Fibroblast of the conjunctiva (primary cell): ENCODE results near the gene HACL1.
A peak's percentile ranks its signal among the peaks of the same experiment; 100 is the strongest.
"Not testable (repeated sequence)": the region's sequence is repeated elsewhere in the genome, so short reads cannot be mapped to it uniquely, and the experiment has no call there.

Experiments used
- DNase-seq: peaks from one replicate; pipeline ENCODE4 v3.0.0-alpha.2; 2010; ENCODE audit warnings: low read depth

The HACL1 gene

DNA sequence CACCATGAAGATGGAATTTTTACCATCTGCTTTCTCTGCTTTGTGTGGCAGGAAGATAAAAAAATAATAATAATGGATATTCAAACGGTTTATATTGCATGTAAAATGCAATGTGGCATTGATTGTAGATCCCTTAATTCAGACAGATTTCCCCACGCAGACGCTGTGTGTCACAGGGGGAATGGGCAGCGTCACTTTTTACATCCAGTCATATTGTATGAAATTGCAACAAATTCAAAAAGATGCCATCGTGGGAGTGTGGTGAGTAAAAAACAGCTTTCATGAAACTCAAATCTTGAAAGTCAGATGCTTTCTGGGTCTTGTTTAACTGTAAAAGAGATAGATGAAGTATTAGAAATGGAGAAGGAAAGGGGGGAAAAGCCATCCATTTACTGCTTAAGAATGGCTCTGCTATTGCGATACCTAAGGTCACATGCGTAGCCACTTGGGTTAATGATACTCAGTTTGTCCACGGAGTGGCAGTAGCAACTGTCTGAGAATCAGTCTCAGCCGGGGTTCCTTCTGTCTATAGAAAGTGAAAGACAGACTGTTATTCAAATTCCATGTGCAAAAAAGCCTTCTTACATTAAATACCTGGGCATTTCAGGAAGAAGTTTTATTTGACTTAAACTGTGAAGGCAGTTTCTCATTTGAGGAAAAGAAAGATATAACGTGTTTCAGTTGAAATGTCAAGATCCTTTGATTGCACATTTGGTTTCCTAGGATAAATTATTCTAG lies 28.7 kb upstream of the HACL1 start:
- DNase-seq = peak; percentile 82

DNA sequence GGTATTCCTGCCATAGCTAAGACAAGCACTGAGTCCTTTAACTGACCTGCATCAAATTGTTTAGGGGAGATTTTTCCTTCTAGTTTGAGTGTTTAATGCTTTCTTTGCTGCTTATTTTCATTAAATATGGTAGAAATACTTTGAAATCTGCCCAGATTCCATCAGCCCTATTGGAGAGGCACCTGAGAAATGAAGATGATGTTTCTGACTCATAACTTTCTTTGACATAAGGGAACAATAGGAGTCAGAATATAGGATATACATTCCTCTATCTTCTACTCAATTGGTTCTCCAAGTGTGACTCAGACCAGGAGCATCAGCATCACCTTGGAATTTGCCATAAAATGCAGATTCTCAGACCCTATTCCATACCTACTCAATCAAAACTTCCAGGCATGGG lies 27.6 kb upstream of the HACL1 start:
- no peak for DNase-seq

DNA sequence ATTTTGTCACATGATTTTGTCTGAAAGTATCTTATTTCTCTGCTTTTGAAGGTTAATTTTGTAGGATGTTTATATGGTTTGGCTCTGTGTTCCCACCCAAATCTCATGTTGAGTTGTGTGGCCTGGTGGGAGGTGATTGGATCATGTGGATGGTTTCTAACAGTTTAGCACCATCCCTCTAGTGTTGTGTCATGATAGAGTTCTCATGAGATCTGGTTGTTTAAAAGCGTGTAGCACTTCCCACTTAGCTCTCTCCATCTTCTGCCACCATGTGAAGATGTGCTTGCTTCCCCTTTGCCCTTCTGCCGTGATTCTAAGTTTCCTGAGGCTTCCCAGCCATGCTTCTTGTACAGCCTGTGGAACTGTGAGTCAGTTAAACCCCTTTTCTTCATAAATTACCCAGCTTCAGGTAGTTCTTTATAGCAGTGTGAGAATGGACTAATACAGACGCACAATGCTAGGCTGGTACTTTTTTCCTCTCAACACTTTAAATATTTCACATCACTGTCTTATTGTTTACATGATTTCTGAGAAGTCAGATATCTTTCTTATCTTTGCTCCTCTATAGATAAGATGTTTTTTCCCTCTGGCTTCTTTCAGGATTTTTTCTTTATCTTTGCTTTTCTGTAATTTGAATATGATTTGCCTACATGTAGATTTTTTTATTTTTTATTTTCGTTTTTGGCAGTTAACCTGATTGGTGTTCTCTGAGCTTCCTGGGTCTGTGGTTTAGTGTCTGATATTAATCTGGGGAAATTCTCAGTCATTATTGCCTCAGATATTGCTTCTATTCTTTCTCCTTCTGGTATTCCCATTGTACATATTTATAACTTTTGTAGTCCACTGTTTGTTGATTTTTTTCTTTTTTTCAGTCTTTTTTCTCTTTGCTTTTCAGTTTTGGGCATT lies 22.4 kb upstream of the HACL1 start:
- DNase-seq = no peak

DNA sequence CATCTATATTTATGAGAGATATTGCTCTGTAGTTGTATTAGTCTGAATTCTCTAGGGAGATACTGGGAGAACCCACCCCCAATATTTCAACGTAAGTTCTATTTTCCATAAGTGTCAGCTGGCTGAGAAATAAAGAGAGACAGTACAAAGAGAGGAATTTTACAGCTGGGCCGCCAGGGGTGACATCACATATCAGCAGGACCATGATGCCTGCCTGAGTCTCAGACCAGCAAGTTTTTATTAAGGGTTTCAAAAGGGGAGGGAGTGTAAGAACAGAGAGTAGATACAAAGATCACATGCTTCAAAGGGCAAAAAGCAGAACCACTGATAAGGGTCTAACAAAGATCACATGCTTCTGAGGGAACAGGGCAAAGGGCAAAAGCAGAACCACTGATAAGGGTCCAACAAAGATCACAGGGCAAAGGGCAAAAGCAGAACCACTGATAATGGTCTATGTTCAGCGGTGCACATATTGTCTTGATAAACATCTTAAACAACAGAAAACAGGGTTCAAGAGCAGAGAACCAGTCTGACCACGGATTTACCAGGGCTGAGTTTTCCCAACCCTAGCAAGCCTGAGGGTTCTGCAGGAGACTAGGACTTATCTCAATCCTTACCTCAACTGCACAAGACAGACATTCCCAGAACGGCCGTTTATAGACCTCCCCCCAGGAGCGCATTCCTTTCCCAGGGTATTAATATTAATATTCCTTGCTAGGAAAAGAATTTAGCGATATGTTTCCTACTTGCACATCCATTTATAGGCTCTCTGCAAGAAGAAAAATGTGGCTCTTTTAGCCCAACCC lies 18.5 kb upstream of the HACL1 start:
- not testable (repeated sequence) for DNase-seq

DNA sequence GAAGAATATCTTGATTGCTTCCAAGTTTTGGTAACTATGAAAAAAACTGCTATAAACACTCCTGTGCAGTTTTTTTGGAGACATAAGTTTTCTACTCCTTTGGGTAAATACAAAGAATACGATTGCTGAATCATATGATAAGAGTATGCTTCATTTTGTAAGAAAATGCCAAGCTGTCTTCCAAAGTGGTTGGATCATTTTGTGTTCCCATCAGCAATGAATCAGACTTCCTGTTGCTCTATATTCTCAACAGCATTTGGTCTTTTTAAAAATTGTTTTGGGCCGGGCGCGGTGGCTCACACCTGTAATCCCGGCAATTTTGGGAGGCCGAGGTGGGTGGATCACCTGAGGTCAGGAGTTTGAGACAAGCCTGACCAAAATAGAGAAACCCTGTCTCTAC lies 14.7 kb upstream of the HACL1 start:
- DNase-seq = no peak

DNA sequence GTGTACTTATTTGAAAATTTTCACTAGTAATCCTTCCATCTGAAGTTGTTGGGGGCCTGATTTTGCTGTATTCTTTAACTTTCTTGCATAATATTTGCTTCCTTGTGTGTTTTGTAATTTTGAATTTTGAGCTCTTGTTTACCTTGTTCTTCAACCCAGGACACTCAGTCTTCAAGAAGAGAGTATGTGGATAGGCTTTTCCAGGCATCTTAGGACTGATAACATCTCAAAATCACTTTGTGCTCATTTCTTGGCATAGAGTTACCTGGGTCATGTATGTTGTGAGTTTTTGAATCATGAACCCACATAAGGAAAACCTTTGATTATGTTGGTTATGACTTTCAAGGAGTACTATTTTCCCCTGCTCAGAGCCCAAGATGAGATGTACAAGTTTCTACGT lies 13.6 kb upstream of the HACL1 start:
- DNase-seq = no peak

DNA sequence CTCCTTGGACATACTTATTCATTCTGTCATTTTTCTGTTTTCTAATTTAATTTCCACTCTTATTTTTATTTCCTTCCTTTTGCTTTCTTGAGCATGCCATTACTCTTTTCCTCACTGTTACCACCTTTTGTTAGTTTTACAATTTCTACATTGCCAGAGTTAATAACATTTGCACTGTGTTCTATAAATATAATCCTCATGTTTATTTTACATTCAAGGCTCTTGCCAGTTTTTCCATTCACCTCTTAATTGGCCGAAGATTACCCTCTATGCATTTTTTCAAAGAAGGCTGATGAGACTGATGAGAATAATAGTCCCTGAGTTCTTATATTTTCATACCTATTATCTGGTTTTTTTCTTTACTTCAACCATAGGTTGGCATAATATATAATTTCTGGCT lies 10.6 kb upstream of the HACL1 start:
- DNase-seq = no peak

DNA sequence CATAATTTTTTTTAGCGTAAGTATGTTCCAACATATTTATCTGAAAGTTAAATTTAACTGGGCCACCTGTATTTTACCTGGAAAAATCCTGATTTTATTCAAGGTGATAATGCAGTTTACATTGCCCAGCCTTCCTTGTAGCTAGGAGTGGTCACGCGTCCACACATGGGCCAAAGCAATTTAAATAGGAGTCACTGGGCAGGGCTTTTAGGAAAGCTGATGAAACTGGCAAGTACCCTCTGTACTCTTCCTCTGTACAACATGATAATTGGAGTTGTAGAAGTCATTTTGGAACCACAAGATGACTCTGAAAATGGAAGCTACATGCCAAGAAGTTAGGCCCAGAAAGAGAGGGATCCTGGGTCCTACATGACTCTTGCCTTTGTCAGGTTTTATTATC lies 9.6 kb upstream of the HACL1 start:
- DNase-seq = no peak

DNA sequence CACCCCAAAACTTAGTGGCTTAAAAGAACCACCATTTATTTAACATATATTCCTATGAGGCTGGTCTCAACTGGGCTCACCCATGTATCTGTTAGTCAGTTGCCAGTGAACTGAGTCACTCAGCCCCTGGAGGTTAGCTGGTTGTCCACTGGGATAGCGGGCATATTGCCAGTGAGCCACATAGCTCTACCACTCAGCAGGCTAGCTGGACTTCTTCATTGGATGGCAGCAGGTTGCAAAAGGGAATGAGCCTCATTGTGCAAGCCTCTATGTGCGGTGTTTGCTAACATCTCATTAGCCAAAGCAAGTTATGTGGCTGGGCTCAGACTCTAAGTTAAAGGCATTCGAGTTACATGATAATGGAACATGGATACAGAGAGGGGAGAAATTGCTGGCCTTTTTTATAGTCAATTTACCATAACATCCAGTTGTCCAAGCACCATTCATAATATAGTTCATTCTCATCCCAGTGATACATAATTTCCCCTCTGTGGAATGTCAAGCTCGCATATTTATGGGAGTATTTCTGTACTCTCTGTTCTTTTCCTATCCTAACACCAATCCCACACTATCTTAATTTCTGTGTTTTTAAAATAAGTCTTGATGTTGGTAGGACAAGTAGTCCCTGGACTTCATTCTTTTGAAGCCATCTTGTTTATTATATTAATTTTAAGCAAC lies 8.9 kb upstream of the HACL1 start:
- DNase-seq = no peak

DNA sequence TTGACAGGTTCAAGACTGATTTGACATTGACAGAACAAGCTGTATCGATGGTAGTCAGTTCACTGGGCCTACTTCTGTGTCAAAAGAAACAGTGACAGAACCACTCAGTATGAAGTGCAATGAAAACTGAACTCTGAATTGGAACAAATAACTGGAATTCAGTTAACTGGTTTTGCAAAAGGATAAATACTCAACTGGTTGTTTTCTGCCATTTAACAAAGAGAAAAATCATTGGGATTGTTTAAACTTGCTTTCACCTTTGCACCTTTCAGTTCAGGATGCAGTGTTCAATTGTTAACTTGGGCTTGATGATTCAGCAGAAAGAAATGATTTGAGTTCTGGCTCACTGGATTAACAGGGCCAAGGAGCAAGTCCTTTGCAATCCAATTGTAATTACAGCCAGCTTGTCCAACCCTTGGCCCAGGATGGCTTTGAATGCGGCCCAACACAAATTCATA lies 5.1 kb upstream of the HACL1 start:
- DNase-seq = peak; percentile 51

DNA sequence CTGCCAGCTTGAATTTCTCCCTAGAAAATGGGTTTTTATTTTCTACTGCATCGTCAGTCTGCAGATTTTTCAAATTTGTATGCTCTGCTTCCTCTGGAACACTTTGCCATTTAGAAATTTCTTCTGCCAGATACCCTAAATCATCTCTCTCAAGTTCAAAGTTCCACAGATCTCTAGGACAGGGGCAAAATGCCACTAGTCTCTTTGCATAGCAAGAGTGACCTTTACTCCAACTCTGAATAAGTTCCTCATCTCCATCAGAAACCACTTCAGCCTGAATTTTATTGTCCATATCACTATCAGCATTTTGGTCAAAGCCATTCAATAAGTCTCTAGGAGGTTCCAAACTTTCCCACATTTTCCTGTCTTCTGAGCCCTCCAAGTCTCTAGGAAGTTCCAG lies 3.2 kb upstream of the HACL1 start:
- DNase-seq = not testable (repeated sequence)

DNA sequence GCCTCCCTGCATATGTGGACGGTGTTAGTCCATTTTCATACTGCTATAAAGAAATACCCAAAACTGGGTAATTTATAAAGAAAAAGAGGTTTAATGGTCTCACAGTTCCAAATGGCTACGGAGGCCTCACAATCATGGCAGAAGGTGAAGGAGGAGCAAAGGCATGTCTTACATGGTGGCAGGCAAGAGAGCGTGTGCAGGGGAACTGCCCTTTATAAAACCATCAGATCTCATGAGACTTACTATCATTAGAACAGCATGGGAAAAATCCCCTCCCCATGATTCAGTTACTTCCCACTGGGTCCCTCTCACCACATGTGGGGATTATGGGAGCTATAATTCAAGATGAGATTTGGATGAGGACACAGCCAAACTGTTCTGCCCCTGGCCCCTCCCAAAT lies 1.4 kb upstream of the HACL1 start:
- not testable (repeated sequence) for DNase-seq

DNA sequence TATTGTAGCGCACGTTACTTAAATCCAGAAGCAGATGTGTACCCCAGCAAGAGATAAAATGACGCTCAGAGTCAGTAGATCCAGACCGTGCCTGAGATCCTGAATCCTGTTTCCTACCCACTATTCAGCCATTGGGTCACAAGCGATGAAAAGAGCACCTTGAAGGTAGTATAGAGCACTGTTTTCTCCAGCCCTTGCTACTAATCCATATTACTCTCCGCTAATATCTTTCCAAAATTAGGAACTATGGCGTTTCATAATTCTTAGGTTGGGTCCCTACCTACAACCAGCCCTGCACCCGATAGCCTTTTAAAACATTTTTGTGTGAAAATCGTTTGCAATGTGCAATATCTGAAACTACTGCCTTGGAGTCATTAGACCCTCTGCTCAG lies 772 bp upstream of the HACL1 start:
- DNase-seq = no peak

DNA sequence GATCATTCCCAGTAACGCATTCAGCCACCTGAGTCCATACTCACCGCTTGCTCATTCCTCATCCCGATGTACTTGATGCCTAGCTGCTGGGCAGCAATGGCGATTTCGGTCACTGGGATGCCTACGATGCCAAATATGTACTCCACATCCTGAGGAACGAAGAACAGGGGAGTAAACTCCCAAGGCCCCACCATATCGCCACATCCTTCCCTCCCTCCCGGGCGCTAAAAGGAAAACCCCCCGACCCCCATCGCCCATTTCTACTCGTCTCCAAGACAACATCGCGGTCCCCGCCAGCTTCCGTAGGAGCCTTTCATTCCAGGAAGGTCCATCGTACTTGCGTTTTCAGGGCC lies 347 bp downstream of the HACL1 start:
- DNase-seq = no peak

DNA sequence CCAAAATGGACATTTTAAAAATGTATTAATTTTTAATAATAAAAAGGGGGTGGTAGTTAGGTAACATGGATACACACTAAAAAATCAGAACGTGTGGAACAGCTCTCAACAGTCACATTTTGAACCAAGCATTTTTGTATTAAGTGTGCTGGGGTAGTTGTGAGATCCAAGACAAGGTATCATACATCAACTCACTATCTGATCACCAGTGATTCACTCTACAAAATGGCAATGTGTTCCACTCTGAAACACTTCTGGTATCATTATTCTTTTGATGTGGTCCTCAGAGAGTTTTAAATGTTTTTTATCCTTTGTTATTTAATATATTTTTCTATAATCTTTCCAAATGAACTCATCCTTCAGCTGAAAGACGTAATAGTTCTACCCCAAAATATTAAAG lies 5.4 kb downstream of the HACL1 start:
- DNase-seq = no peak

DNA sequence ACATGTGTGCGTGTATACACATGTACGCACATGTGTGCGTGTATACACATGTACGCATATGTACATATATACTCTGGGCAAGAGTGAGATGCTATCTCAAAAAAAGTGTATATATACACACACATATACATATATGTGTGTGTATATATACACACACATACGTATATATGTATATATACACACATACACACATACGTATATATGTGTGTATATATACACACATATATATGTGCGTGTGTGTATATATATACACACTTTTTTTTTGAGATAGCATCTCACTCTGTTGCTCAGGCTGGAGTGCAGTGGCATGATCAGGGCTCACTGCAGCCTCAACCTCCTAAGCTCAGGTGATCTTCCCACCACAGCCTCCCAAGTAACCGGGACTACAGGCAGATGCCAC lies 8.4 kb downstream of the HACL1 start:
- no peak for DNase-seq

DNA sequence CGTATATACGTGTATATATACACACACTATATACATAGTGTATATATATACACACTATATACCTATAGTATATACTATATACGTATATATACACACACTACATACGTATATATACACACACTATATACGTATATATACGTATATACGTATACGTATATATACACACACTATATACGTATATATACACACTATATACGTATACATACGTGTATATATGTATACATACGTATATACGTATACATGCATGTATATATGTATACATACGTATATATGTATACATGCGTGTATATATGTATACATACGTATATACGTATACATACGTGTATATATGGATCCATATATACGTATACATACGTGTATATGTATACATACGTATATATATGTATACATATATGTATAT lies 9.4 kb downstream of the HACL1 start:
- DNase-seq = no peak

DNA sequence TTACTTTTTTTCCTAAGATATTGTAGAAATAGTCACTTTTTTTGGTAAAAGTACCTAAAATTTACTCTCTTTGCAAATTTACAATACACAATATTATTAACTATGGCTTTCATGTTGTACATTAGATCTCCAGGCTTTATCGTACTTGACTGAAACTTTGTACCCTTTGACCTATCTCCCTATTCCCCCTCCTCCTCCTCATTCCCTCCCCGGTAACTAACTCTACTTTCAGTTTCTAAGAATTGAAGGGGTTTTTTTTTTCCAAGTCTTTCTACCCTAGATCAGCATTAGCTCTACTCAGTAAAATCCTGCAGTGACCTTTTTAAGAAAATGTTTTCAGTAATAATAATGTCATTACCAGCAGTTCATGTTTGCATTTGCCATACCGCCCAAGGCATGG lies 10.1 kb downstream of the HACL1 start:
- no peak for DNase-seq

DNA sequence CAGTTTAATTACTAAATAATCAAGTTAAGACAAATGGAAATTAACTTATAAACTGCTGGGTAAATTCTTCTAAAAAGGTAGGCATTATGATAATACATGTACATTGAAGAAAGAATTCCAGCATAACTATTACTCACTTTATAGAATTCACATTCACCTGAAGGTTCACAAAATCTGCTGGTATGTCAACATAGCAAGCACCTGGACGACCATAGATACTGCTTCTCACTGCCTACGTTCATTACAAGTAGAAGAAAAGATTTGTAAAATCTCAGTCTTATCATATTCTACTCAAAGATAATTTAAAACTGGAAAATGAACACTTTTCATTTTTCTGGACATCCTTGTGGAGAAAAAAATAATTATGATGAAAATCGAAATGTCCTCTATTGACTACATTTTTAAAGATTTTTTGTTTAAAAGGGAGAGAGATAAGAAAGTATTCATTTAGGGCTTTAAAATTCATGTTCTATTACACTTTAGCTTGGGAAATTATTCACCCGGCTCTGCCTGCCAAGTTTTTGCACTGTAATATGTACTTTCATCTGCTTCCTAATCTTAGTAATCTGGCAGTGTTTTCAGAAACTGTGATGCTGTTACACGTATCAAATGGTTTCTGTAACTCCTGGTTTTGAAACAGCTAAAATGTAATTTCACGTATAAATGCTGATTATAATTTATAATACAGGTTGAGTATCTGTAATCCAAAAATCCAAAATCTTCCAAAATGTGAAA lies 16.1 kb downstream of the HACL1 start:
- peak; percentile 27 for DNase-seq

DNA sequence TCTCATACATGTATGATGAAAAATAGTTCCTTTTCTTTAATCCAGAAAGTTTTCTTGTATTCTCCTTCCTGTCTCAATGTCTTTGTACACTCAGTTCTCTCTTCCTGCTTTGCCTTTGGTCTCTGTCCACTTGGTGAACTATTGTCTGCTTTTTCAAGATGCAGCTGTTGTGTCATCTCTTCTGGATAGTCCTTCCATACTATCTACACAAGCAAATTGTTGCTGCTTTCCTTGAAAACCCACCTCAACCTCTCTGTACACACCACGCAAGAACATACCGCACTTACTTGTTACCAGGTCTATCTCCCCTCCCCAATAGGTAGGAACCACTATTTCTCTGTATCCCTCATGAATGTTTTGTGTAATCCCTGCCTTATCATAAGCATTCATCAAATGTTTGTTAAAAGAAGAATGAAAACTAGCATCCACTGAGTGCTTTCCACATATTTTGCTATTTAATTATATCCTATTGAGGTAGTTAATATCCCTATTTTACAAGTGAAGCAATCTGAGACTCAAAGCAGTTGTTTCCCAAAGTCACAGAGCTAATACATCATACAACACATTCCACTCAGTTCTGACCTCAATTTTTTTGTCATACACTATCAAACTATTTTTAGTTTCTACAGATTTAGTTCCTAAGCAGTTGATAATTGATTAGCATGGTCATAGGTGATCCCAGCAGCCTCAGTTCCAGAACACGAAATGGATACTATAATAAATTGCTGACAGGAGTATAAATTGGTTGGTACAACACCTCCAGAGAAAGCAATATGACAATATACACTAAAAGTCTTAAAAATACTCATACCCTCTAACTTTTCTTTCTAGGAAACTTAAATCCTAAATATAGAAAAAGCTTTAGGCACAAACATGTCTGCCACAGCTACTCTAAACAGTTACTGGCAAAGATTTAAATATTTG lies 19.6 kb downstream of the HACL1 start:
- DNase-seq = no peak
